Ishikawa (cell line): ENCODE measurements around the gene CCDC68.

Experiments used
- CEBPB ChIP-seq: IDR thresholded peaks from 2 replicates; pipeline ENCODE4 v1.6.1; 2012
- CREB1 ChIP-seq: IDR thresholded peaks from 2 replicates; pipeline ENCODE4 v1.6.1; 2012; ENCODE audit warnings: low read depth
- EGR1 ChIP-seq: IDR thresholded peaks from 2 replicates; pipeline ENCODE4 v1.6.1; 2012
- EP300 ChIP-seq: IDR thresholded peaks from 2 replicates; pipeline ENCODE4 v1.6.1; 2012; ENCODE audit warnings: borderline replicate concordance
- FOXM1 ChIP-seq: IDR thresholded peaks from 2 replicates; pipeline ENCODE4 v1.6.1; 2012; ENCODE audit warnings: low read depth, borderline replicate concordance
- MAX ChIP-seq: IDR thresholded peaks from 2 replicates; pipeline ENCODE4 v1.6.1; 2012
- NFIC ChIP-seq: IDR thresholded peaks from 2 replicates; pipeline ENCODE4 v1.6.1; 2012
- RAD21 ChIP-seq: IDR thresholded peaks from 2 replicates; pipeline ENCODE4 v1.6.1; 2012; ENCODE audit warnings: low read depth
- TAF1 ChIP-seq: IDR thresholded peaks from 2 replicates; pipeline ENCODE4 v1.6.1; 2012; ENCODE audit warnings: low read depth, mild to moderate bottlenecking
- TCF12 ChIP-seq: IDR thresholded peaks from 2 replicates; pipeline ENCODE4 v1.6.1; 2012; ENCODE audit warnings: low read depth
- TEAD4 ChIP-seq: IDR thresholded peaks from 2 replicates; pipeline ENCODE4 v1.6.1; 2012
- USF1 ChIP-seq: IDR thresholded peaks from 2 replicates; pipeline ENCODE4 v1.6.1; 2012
- YY1 ChIP-seq: IDR thresholded peaks from 2 replicates; pipeline ENCODE4 v1.6.1; 2012; ENCODE audit warnings: low read depth
- ZBTB7A ChIP-seq: IDR thresholded peaks from 2 replicates; pipeline ENCODE4 v1.6.1; 2012; ENCODE audit warnings: low read depth
- TF ChIP-seq, protein P1 (sequence below): IDR thresholded peaks from 2 replicates; pipeline ENCODE4 v1.6.1; 2012; ENCODE audit warnings: low read depth, mild to moderate bottlenecking

CCDC68 gene

GRCh38 chr18:54984908-54985307 lies 25.6 kb upstream of the CCDC68 start:
- TF ChIP-seq, protein P1, sequence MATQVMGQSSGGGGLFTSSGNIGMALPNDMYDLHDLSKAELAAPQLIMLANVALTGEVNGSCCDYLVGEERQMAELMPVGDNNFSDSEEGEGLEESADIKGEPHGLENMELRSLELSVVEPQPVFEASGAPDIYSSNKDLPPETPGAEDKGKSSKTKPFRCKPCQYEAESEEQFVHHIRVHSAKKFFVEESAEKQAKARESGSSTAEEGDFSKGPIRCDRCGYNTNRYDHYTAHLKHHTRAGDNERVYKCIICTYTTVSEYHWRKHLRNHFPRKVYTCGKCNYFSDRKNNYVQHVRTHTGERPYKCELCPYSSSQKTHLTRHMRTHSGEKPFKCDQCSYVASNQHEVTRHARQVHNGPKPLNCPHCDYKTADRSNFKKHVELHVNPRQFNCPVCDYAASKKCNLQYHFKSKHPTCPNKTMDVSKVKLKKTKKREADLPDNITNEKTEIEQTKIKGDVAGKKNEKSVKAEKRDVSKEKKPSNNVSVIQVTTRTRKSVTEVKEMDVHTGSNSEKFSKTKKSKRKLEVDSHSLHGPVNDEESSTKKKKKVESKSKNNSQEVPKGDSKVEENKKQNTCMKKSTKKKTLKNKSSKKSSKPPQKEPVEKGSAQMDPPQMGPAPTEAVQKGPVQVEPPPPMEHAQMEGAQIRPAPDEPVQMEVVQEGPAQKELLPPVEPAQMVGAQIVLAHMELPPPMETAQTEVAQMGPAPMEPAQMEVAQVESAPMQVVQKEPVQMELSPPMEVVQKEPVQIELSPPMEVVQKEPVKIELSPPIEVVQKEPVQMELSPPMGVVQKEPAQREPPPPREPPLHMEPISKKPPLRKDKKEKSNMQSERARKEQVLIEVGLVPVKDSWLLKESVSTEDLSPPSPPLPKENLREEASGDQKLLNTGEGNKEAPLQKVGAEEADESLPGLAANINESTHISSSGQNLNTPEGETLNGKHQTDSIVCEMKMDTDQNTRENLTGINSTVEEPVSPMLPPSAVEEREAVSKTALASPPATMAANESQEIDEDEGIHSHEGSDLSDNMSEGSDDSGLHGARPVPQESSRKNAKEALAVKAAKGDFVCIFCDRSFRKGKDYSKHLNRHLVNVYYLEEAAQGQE: no peak
- TF ChIP-seq TEAD4 (no peak), USF1 (no peak), CEBPB (no peak), RAD21 (no peak), TAF1 (no peak), EGR1 (no peak), NFIC (no peak), YY1 (no peak), FOXM1 (no peak), TCF12 (no peak), EP300 (no peak), ZBTB7A (no peak), MAX (no peak), CREB1 (no peak)

DNA sequence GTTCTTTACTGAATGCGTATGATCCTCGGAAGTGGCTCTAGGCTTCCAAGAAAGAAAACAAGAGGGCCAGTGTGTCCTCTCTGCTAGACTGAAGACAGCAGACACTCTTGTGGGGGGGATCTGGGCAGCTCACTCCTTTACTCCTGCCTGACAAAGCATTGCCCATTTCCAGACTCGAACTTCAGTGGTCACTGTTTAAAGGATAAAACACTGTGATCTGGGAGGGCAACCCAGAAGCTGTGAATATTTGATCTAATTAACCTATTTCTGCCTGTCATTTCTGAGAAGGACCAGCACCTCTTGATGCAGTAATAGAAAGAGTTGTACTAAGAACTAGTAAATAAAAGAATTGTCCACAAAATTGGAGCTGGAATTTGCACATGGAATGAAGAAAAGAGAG lies 24.5 kb upstream of the CCDC68 start:
- TF ChIP-seq EGR1 (no peak), FOXM1 (no peak), TAF1 (no peak), ZBTB7A (no peak), MAX (no peak)

- TF ChIP-seq YY1 (no peak), RAD21 (peak; percentile 78), EP300 (no peak)
Observed at GRCh38 chr18:54983041-54983686, 23.9 kb upstream of the CCDC68 start.

DNA sequence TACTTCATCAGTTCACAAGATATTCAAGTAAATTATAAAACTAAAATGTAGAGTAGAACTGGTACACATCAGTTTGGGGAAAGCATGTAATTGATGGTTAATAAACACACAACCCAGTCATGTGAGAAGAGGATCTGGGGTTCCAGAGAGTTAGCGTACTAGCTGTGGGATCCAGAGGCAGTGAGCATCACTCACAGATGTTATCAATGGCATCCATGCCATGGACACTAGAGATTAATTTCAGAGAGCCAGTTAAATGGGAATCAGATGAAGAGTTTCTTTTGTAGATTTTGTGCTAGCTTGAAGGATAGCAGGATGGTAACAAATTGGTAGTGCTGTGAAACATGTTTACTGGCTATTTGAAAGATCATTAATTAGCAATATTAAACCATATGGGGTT lies 21.8 kb upstream of the CCDC68 start:
- TF ChIP-seq FOXM1 (no peak), ZBTB7A (no peak), EGR1 (no peak), TAF1 (no peak), CREB1 (no peak), USF1 (no peak), YY1 (no peak), TCF12 (no peak), RAD21 (no peak), MAX (no peak)
- TF ChIP-seq, protein P1: no peak

DNA sequence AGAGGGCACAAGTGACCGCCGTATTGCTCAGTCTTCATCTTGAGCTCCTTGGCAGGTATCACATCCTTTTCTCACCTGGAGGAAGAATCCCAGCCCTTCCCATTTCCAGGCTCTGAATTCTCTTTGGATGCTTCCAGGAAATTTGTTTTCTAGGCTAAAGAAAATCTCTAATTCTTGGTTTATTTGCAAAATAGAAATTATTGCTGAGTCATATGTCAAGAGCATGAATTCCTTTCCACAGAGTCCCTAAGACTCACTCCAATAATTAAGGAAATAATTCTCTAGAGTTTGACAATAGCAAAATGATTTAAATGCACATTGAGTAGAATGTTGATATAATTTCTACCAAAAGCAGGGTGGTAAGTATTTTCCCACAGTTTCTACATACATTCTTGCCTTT lies 16.3 kb upstream of the CCDC68 start:
- TF ChIP-seq MAX (no peak), RAD21 (no peak), EP300 (no peak), NFIC (no peak), EGR1 (no peak), CREB1 (no peak), FOXM1 (no peak), TAF1 (no peak), YY1 (no peak), TEAD4 (no peak)

- TF ChIP-seq USF1 (no peak), TEAD4 (no peak)
Observed at GRCh38 chr18:54973046-54973445, 13.8 kb upstream of the CCDC68 start.
